Measurements from ENCODE around the gene NAB1.

NAB1 gene

DNA sequence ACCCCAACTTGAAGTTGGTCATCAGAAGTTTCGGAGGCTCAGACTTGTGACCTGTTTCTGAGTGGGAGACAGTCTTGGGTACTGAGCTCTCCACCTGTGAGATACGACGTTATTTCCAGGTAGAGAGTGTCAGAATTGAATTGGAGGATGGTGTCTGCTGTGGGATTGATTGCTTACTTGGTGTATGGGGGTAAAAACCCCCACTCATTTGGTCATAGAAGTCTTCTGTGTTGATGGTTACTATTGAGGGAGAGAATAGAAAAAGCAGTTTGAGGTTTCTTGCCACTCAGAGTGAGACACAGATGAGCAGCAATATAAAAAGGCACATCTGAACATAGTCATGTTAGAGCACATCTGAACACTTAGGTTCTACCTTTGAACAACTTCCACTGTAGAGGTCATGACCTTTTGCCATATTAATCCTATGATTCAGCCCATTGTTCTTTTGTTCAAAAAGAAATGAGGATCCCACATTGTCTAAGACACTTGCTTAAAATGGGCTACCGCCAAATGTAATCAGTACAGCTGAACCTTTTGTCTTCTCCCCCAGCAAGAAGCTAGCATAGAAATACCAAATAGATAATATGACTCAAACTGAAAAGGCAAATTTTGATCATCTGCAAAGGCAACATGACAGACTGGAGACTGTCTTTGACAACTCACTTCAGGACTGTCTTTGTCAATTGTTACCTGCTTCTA lies 73.3 kb downstream of the NAB1 start:
- Histone ChIP-seq H3K9me3 (ENCODE audit: control insufficient read depth, low read length) (no peaks in the 10 kb centered on the region), H3K4me1 (no peaks in the 10 kb centered on the region), H3K79me2 (no peaks in the 10 kb centered on the region), H3K36me3 (ENCODE audit: control insufficient read depth, insufficient read depth, low read length) (no peaks in the 10 kb centered on the region), H2AFZ (no peak overlapping the region), H3K4me3 (ENCODE audit: low read depth, low read length) (no peak overlapping the region), H3K4me2 (ENCODE audit: low read length) (no peak overlapping the region), H3K27me3 (ENCODE audit: control insufficient read depth, insufficient read depth, low read length) (no peaks in the 10 kb centered on the region), H3K9ac (no peak overlapping the region), H3K27ac (no peak overlapping the region)
- TF ChIP-seq, protein P1, sequence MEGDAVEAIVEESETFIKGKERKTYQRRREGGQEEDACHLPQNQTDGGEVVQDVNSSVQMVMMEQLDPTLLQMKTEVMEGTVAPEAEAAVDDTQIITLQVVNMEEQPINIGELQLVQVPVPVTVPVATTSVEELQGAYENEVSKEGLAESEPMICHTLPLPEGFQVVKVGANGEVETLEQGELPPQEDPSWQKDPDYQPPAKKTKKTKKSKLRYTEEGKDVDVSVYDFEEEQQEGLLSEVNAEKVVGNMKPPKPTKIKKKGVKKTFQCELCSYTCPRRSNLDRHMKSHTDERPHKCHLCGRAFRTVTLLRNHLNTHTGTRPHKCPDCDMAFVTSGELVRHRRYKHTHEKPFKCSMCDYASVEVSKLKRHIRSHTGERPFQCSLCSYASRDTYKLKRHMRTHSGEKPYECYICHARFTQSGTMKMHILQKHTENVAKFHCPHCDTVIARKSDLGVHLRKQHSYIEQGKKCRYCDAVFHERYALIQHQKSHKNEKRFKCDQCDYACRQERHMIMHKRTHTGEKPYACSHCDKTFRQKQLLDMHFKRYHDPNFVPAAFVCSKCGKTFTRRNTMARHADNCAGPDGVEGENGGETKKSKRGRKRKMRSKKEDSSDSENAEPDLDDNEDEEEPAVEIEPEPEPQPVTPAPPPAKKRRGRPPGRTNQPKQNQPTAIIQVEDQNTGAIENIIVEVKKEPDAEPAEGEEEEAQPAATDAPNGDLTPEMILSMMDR (IDR thresholded peaks at IDR 0.05) = no peak

DNA sequence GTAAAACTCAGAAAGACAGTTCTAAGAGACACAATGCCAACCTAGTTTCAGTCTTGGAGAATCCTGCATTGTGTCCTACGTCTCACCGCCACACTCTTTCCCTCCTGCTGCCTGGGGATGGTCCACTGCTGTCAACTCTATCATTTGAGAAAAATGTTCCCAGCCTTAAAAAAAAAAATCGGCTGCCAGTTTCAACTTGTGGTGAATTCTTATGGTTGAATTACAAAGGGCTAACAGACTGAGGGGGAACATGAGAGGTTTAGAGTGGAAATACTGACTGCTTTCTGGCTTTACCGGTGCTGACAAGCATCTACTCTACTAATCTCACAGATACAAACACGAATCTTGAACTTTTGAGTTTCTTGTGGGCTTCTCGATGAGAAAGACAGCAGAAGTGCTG lies 74.0 kb downstream of the NAB1 start:
- Histone ChIP-seq H3K27ac (no peak overlapping the region), H3K4me3 (ENCODE audit: low read depth, low read length) (no peak overlapping the region), H3K9ac (no peak overlapping the region), H3K79me2 (no peaks in the 10 kb centered on the region), H3K36me3 (ENCODE audit: control insufficient read depth, insufficient read depth, low read length) (no peaks in the 10 kb centered on the region), H3K4me2 (ENCODE audit: low read length) (no peak overlapping the region), H3K4me1 (no peaks in the 10 kb centered on the region), H2AFZ (no peak overlapping the region), H3K27me3 (ENCODE audit: control insufficient read depth, insufficient read depth, low read length) (no peaks in the 10 kb centered on the region), H3K9me3 (ENCODE audit: control insufficient read depth, low read length) (no peaks in the 10 kb centered on the region)
- TF ChIP-seq, protein P1 (IDR thresholded peaks at IDR 0.05) = no peak

- no peak overlapping the region for H3K9ac ChIP-seq
- H3K4me2 ChIP-seq (ENCODE audit: low read length) = no peak overlapping the region
- no peak overlapping the region for H3K27ac ChIP-seq
- no peaks in the 10 kb centered on the region for H3K4me1 ChIP-seq
- TF ChIP-seq, protein P1 (IDR thresholded peaks at IDR 0.05) = no peak
- H3K36me3 ChIP-seq (ENCODE audit: control insufficient read depth, insufficient read depth, low read length) = no peaks in the 10 kb centered on the region
- no peaks in the 10 kb centered on the region for H3K27me3 ChIP-seq (ENCODE audit: control insufficient read depth, insufficient read depth, low read length)
- H2AFZ ChIP-seq = no peak overlapping the region
- no peaks in the 10 kb centered on the region for H3K79me2 ChIP-seq
- H3K4me3 ChIP-seq (ENCODE audit: low read depth, low read length) = no peak overlapping the region
- H3K9me3 ChIP-seq (ENCODE audit: control insufficient read depth, low read length) = no peaks in the 10 kb centered on the region
These were observed 74.7 kb downstream of the NAB1 start for GRCh38 chr2:190723397-190724090.

DNA sequence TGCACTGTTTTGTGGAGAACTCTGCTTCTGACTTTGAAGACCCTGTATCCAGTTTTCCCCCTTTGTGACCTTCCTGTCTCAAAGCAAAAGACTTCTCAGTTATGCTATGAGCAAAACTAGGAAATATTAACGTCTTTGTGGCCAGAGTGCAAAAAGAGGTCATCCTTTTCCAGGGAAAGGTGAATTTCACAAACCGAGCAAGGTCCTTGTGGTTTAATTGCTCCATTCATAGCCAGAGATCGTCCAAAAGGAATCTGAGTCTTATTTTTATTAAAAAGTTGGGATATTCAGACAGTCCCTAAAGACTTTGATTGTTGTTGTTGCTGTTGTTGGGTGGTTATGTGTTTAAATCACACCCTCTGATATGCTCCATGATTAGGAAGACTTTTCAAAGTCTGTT lies 77.4 kb downstream of the NAB1 start:
- no peak overlapping the region for H3K4me2 ChIP-seq (ENCODE audit: low read length)
- H3K27me3 ChIP-seq (ENCODE audit: control insufficient read depth, insufficient read depth, low read length) = no peaks in the 10 kb centered on the region
- no peak overlapping the region for H3K9ac ChIP-seq
- no peak overlapping the region for H3K27ac ChIP-seq
- no peaks in the 10 kb centered on the region for H3K36me3 ChIP-seq (ENCODE audit: control insufficient read depth, insufficient read depth, low read length)
- TF ChIP-seq, protein P1 (IDR thresholded peaks at IDR 0.05) = no peak
- H2AFZ ChIP-seq = no peak overlapping the region
- no peaks in the 10 kb centered on the region for H3K4me1 ChIP-seq
- H3K9me3 ChIP-seq (ENCODE audit: control insufficient read depth, low read length) = no peaks in the 10 kb centered on the region
- no peak overlapping the region for H3K4me3 ChIP-seq (ENCODE audit: low read depth, low read length)
- H3K79me2 ChIP-seq = no peaks in the 10 kb centered on the region

Measured in parathyroid adenoma (tissue), 2 donors.